Hepatocyte (in vitro differentiated cells): ENCODE measurements around the gene GASK1B. TPM values are rescaled to one million over a fixed set of nuclear protein-coding genes. Genes with fewer than 3 reads are reported as not detected.

Source experiments
- DNase-seq: peaks from one replicate; pipeline ENCODE4 v3.0.0-alpha.2; 2016; ENCODE audit warnings: low spot score
- H2AFZ ChIP-seq: fragments of 200-600 bp; sonication (generic); 2 replicates; pipeline ENCODE4 v1.6.0; 2016; ENCODE audit warnings: antibody characterized with exemption, mild to moderate bottlenecking
- H3K27ac ChIP-seq: fragments of 200-600 bp; sonication (generic); 2 replicates; pipeline ENCODE4 v1.5.1; 2016; ENCODE audit warnings: mild to moderate bottlenecking
- H3K27me3 ChIP-seq: fragments of 200-600 bp; sonication (generic); 2 replicates; pipeline ENCODE4 v1.6.1; 2016
- H3K36me3 ChIP-seq: fragments of 200-600 bp; sonication (generic); replicated peaks from 2 replicates; pipeline ENCODE4 v1.5.1; 2016; ENCODE audit warnings: low read depth; ENCODE audit not compliant: insufficient read depth
- H3K4me1 ChIP-seq: fragments of 200-600 bp; sonication (generic); 2 replicates; pipeline ENCODE4 v1.5.1; 2016; ENCODE audit warnings: mild to moderate bottlenecking, moderate library complexity; ENCODE audit not compliant: insufficient read depth
- H3K4me2 ChIP-seq: fragments of 200-600 bp; sonication (generic); 2 replicates; pipeline ENCODE4 v1.6.0; 2016
- H3K4me3 ChIP-seq: fragments of 200-600 bp; sonication (generic); 2 replicates; pipeline ENCODE4 v1.5.1; 2016; ENCODE audit warnings: mild to moderate bottlenecking
- H3K79me2 ChIP-seq: fragments of 200-600 bp; sonication (generic); 2 replicates; pipeline ENCODE4 v1.6.0; 2017; ENCODE audit warnings: mild to moderate bottlenecking
- H3K9me2 ChIP-seq: fragments of 200-600 bp; sonication (generic); replicated peaks from 2 replicates; pipeline ENCODE4 v1.6.0; 2017; ENCODE audit warnings: mild to moderate bottlenecking; ENCODE audit not compliant: insufficient read depth
- H3K9me3 ChIP-seq: fragments of 200-600 bp; sonication (generic); 2 replicates; pipeline ENCODE4 v1.5.1; 2016; ENCODE audit warnings: low read depth, mild to moderate bottlenecking
- H4K20me1 ChIP-seq: fragments of 200-600 bp; sonication (generic); 2 replicates; pipeline ENCODE4 v1.6.0; 2016; ENCODE audit warnings: mild to moderate bottlenecking; ENCODE audit not compliant: insufficient read depth, poor library complexity, severe bottlenecking
- EZH2 ChIP-seq: fragments of 200-600 bp; sonication (generic); IDR thresholded peaks from 2 replicates; pipeline ENCODE4 v1.6.1; 2016; ENCODE audit warnings: antibody characterized with exemption, mild to moderate bottlenecking, borderline replicate concordance
- EZH2phosphoT487 ChIP-seq: fragments of 200-600 bp; sonication (generic); IDR thresholded peaks from one replicate; pipeline ENCODE4 v1.6.1; 2018; ENCODE audit warnings: antibody characterized with exemption, mild to moderate bottlenecking, low read depth, moderate library complexity; ENCODE audit not compliant: unreplicated experiment, severe bottlenecking
- WGBS: methylation state at CpG from one replicate; pipeline ENCODE4 v1.1.6; 2016; ENCODE audit warnings: low lambda C conversion rate; ENCODE audit errors: missing lambda C conversion rate; 5-methylcytosine and 5-hydroxymethylcytosine counted together
- polyA plus RNA-seq: library from polyadenylated mRNA; unstranded; fragments of >200 nt; fragmentation: Nextera tagmentation; extraction: Ambion mirVana; gene quantifications from 2 replicates; pipeline ENCODE4 v1.2.1, GENCODE V29; 2016
- total RNA-seq: library from RNA; depleted of rRNA; stranded (reverse); fragments of >200 nt; gene quantifications from 2 replicates; pipeline ENCODE4 v1.2.3, GENCODE V29; 2014
- TF ChIP-seq, protein P1 (sequence below): fragments of 200-600 bp; sonication (generic); IDR thresholded peaks from 2 replicates; pipeline ENCODE4 v1.5.1; 2016; ENCODE audit warnings: antibody characterized with exemption, mild to moderate bottlenecking; ENCODE audit not compliant: poor library complexity

The GASK1B gene
- total and polyA plus RNA-seq, 2 experiments from 2014 or later: 30.9 to 88.8 TPM

DNA sequence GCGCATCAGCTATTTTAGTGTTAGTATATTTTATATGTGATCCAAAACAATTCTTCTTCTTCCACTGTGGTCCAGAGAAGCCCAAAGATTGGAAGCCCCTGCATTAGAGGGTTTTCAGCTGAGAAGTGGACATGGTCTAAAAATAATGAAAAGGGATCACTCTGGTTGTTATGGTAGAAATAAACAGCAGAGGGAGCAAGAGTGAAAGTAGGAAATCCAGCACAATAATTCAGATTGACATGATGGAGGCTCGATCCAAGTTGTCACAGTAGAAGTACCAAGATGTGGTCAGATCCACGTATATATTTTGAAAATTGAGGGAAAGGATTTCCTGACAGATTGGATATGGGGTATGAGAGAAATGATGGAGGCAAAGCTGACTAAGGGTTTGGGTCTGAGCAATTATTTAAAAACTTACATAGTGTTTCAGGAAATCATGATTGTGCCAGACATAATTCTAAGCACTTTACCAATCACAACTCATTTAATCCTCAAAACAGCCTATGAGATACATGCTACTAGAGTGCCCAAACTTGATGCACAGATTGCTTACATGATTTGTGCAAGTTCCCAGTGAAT is 20.4 kb upstream of the GASK1B start:
- Histone ChIP-seq H3K4me2 (no peak overlapping the region), H2AFZ (no peak overlapping the region), H3K36me3 (no peaks in the 10 kb centered on the region), H3K9me2 (no peaks in the 10 kb centered on the region), H3K79me2 (no peaks in the 10 kb centered on the region), H3K4me3 (no peak overlapping the region), H3K4me1 (no peaks in the 10 kb centered on the region), H3K27ac (no peak overlapping the region), H3K9me3 (no peaks in the 10 kb centered on the region), H4K20me1 (no peaks in the 10 kb centered on the region), H3K27me3 (no peaks in the 10 kb centered on the region)
- 54% methylated on average over 3 of the region's 3 CpGs for WGBS
- TF ChIP-seq EZH2 (no peak), EZH2phosphoT487 (no peak)
- TF ChIP-seq, protein P1, sequence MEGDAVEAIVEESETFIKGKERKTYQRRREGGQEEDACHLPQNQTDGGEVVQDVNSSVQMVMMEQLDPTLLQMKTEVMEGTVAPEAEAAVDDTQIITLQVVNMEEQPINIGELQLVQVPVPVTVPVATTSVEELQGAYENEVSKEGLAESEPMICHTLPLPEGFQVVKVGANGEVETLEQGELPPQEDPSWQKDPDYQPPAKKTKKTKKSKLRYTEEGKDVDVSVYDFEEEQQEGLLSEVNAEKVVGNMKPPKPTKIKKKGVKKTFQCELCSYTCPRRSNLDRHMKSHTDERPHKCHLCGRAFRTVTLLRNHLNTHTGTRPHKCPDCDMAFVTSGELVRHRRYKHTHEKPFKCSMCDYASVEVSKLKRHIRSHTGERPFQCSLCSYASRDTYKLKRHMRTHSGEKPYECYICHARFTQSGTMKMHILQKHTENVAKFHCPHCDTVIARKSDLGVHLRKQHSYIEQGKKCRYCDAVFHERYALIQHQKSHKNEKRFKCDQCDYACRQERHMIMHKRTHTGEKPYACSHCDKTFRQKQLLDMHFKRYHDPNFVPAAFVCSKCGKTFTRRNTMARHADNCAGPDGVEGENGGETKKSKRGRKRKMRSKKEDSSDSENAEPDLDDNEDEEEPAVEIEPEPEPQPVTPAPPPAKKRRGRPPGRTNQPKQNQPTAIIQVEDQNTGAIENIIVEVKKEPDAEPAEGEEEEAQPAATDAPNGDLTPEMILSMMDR: peak; percentile 61
- DNase-seq: peak; percentile 43

DNA sequence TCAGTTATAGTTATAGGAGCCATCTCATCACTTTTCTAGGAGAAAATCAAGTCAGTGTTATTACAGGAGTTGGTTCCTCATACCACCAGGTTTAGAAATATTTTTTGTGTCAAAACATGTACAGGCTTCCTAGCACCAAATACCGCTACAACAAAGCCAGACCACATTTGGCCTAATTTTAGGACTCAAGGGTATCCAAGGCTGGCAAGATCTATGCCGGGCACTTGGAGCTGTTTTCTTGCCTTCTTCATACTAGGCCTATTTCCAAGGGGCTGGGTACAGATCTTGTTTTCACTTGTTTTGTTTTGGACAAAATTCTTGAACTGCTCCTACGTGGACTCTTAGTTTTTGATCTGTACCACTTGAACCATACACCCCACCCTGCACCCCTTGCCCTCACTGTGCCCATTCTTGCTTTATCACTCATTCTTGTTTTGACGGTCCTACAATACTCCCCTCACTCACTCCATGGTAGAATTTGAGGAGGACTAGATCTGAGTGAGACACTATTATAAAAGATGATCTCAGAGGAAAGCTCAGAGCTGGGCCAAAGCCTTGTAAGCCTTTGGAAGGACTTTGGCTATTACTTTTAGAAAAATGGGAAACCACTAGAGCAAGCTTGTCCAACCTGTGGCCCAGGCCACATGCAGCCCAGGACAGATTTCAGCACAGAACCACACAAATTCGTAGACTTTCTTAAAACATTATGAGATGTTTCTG is 19.8 kb upstream of the GASK1B start:
- H3K27me3 ChIP-seq: no peaks in the 10 kb centered on the region
- DNase-seq: no peak
- H3K9me3 ChIP-seq: no peaks in the 10 kb centered on the region
- no peaks in the 10 kb centered on the region for H3K9me2 ChIP-seq
- H3K4me3 ChIP-seq: no peak overlapping the region
- no peaks in the 10 kb centered on the region for H3K4me1 ChIP-seq
- no peaks in the 10 kb centered on the region for H4K20me1 ChIP-seq
- H3K4me2 ChIP-seq: no peak overlapping the region
- no peak overlapping the region for H2AFZ ChIP-seq
- TF ChIP-seq EZH2phosphoT487: no peak
- TF ChIP-seq EZH2: no peak
- TF ChIP-seq, protein P1: no peak
- H3K79me2 ChIP-seq: no peaks in the 10 kb centered on the region
- H3K36me3 ChIP-seq: no peaks in the 10 kb centered on the region
- H3K27ac ChIP-seq: no peak overlapping the region
- 98% methylated on average over 5 of the region's 5 CpGs for WGBS

DNA sequence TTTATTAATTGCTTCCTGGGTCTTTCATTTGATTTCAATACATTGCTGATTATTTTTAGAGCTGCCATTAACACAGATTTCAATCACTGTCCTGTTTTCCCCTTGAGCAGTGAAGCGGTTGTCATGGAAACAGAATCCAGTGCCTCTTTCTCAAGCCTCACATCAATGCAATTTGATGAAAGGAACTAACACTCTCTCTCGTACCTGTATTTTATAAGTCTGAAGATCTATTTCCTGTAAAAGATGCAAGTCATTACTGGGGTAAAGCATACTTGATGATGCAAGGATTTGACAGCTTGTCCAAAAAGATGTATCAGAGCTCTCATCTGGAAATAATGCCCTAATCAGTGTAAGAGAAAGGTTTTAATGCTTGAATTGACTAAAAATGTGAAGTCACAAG is 17.9 kb upstream of the GASK1B start:
- TF ChIP-seq EZH2phosphoT487: no peak
- TF ChIP-seq, protein P1: no peak
- no peak for TF ChIP-seq EZH2
- WGBS: 78% methylated on average over 2 of the region's 2 CpGs
- Histone ChIP-seq H3K9me2 (no peaks in the 10 kb centered on the region), H3K36me3 (no peaks in the 10 kb centered on the region), H3K9me3 (no peaks in the 10 kb centered on the region), H4K20me1 (no peaks in the 10 kb centered on the region), H2AFZ (no peak overlapping the region), H3K4me1 (no peaks in the 10 kb centered on the region), H3K4me2 (no peak overlapping the region), H3K27ac (no peak overlapping the region), H3K4me3 (no peak overlapping the region), H3K79me2 (no peaks in the 10 kb centered on the region), H3K27me3 (no peaks in the 10 kb centered on the region)
- DNase-seq: no peak
